NCI-H526 (cell line): ENCODE data around the gene GNAS.
"Not testable (repeated sequence)": the region's sequence is repeated elsewhere in the genome, so short reads cannot be mapped to it uniquely, and the experiment has no call there.

Experiments
- DNase-seq, 2 experiments: peaks; one replicate each; lab custom pipeline; 2025; lab: John Stamatoyannopoulos, UW

The GNAS gene

GRCh38 chr20:58852543-58853271 is at the start of gene GNAS:
GNAS (plus strand) TSS chr20:58852716.
- DNase-seq = peak in 1 of 2 experiments; percentile 75

GRCh38 chr20:58803533-58803932 is 49.0 kb upstream of the GNAS start:
- DNase-seq = no peak

- DNase-seq = no peak
These were observed 44.7 kb upstream of the GNAS start for GRCh38 chr20:58807801-58808200.

GRCh38 chr20:58808271-58809046 is 44.1 kb upstream of the GNAS start:
- DNase-seq = no peak

- no peak for DNase-seq
These were observed 42.2 kb upstream of the GNAS start for GRCh38 chr20:58810116-58810878.

GRCh38 chr20:58810879-58811250 is 41.7 kb upstream of the GNAS start:
- DNase-seq = no peak

- no peak for DNase-seq
These were observed 41.2 kb upstream of the GNAS start for GRCh38 chr20:58811334-58811733.

GRCh38 chr20:58813369-58813768 is 39.1 kb upstream of the GNAS start:
- no peak for DNase-seq

GRCh38 chr20:58815448-58815847 is 37.1 kb upstream of the GNAS start:
- DNase-seq = no peak

GRCh38 chr20:58816051-58816450 is 36.5 kb upstream of the GNAS start:
- DNase-seq = no peak

- DNase-seq = no peak
These were observed 35.4 kb upstream of the GNAS start for GRCh38 chr20:58816957-58817651.

GRCh38 chr20:58817748-58818147 is 34.8 kb upstream of the GNAS start:
- no peak for DNase-seq

GRCh38 chr20:58818586-58819285 is 33.8 kb upstream of the GNAS start:
- DNase-seq = no peak

- no peak for DNase-seq
These were observed 32.6 kb upstream of the GNAS start for GRCh38 chr20:58819921-58820320.

- not testable (repeated sequence) for DNase-seq
These were observed 32.0 kb upstream of the GNAS start for GRCh38 chr20:58820515-58820914.

GRCh38 chr20:58822149-58822548 is 30.4 kb upstream of the GNAS start:
- DNase-seq = no peak

- DNase-seq = no peak
These were observed 29.5 kb upstream of the GNAS start for GRCh38 chr20:58822748-58823730.

- no peak for DNase-seq
These were observed 27.7 kb upstream of the GNAS start for GRCh38 chr20:58824843-58825242.

GRCh38 chr20:58825450-58825849 is 27.1 kb upstream of the GNAS start:
- DNase-seq = no peak

GRCh38 chr20:58826271-58826670 is 26.2 kb upstream of the GNAS start:
- DNase-seq = no peak
